ENCODE results near the gene ZNHIT1. TPM values are rescaled to one million over a fixed set of nuclear protein-coding genes. Genes with fewer than 3 reads are reported as not detected.

Gene ZNHIT1
- total RNA-seq, 4 donors from 2014 or later, result 76.2 to 97.8 (median 88.6) TPM

- Histone ChIP-seq H3K36me3 (peaks cover 0 to 61% of the 10 kb centered on the region in 2 donors), H3K4me1 (peaks cover 0 to 34% (median 12%) of the 10 kb centered on the region in 3 donors), H3K4me3 (no peak overlapping the region), H3K9me3 (no peaks in the 10 kb centered on the region), H3K27me3 (no peaks in the 10 kb centered on the region), H3K27ac (no peak overlapping the region)
- WGBS, 2 donors (ENCODE audit: low coverage in 1 of 2), result 83 to 94% methylated on average over 2 to 3 of the region's 27 CpGs
- ATAC-seq, result no peak
- TF ChIP-seq EP300 (IDR thresholded peaks at IDR 0.05), result no peak
- no peak for TF ChIP-seq POLR2AphosphoS5 (IDR thresholded peaks at IDR 0.05)
- TF ChIP-seq CTCF (IDR thresholded peaks at IDR 0.05), result no peak
- TF ChIP-seq POLR2A (IDR thresholded peaks at IDR 0.05), result no peak
Measured at GRCh38 chr7:101222275-101222830, 4.4 kb downstream of the ZNHIT1 start.

GRCh38 chr7:101223528-101223927 is 5.6 kb downstream of the ZNHIT1 start:
- Histone ChIP-seq H3K4me1 (peaks cover 0 to 30% (median 12%) of the 10 kb centered on the region in 3 donors), H3K9me3 (no peaks in the 10 kb centered on the region), H3K4me3 (no peak overlapping the region), H3K27ac (no peak overlapping the region), H3K27me3 (no peaks in the 10 kb centered on the region), H3K36me3 (peaks cover 0 to 73% of the 10 kb centered on the region in 2 donors)
- peak; percentile 8 for ATAC-seq
- WGBS, 2 donors (ENCODE audit: low coverage in 1 of 2), result 82 to 92% methylated on average over 4 of the region's 15 CpGs
- no peak for TF ChIP-seq POLR2A (IDR thresholded peaks at IDR 0.05)
- TF ChIP-seq POLR2AphosphoS5 (IDR thresholded peaks at IDR 0.05), result no peak
- TF ChIP-seq EP300 (IDR thresholded peaks at IDR 0.05), result no peak
- no peak for TF ChIP-seq CTCF (IDR thresholded peaks at IDR 0.05)

DNA sequence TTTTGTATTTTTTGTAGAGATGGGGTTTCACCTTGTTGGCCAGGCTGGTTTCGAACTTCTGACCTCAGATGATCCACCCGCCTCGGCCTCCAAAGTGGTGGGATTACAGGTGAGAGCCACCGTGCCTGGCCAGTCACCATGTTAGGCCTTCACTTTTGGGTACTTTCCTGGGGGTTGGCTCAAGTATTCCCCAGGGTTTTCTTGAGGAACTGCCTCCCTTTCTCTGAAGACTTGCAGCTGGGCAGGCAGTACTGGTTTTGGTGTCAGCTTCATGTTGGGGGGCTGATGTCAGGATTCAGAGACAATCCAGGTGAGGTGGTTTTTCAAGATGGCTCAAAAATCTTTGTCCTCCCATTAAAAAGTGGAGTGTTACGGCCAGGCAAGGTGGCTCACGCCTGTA is 7.7 kb downstream of the ZNHIT1 start:
- TF ChIP-seq POLR2A (IDR thresholded peaks at IDR 0.05) (no peak), EP300 (IDR thresholded peaks at IDR 0.05) (no peak), POLR2AphosphoS5 (IDR thresholded peaks at IDR 0.05) (no peak), CTCF (IDR thresholded peaks at IDR 0.05) (no peak)
- no peak for ATAC-seq
- Histone ChIP-seq H3K36me3 (peaks cover 0 to 90% of the 10 kb centered on the region in 2 donors), H3K9me3 (no peaks in the 10 kb centered on the region), H3K4me1 (peaks cover 0 to 9% (median 0%) of the 10 kb centered on the region in 3 donors), H3K27ac (no peak overlapping the region), H3K27me3 (no peaks in the 10 kb centered on the region), H3K4me3 (no peak overlapping the region)
- 100% methylated on average over 3 of the region's 6 CpGs; no CpG with 5 or more reads in 1 of the 2 donors for WGBS, 2 donors (ENCODE audit: low coverage in 1 of 2)

DNA sequence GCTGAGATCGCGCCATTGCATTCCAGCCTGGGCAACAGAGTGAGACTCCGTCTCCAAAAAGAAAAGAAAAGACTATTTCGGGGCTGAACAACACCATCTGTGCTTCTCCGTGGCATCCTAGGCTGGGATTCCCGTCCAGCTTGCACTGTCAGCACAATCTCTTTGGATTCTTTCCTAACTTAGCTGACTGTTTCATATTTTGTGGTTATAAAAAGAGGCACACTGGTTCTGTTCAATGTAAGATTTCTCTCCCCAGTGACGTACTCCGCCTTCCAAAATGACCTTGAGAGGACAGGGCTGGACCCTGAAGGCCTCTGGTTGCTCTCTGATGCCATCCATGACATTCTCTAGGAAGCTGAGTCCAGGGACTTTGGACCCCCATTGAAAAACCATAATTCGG is 8.8 kb downstream of the ZNHIT1 start:
- peaks cover 1% of the 10 kb centered on the region for H3K27me3 ChIP-seq
- TF ChIP-seq CTCF (IDR thresholded peaks at IDR 0.05) (no peak), POLR2AphosphoS5 (IDR thresholded peaks at IDR 0.05) (no peak), POLR2A (IDR thresholded peaks at IDR 0.05) (no peak), EP300 (IDR thresholded peaks at IDR 0.05) (no peak)
- no peak for ATAC-seq
- peaks cover 0 to 86% of the 10 kb centered on the region in 2 donors for H3K36me3 ChIP-seq
- no peaks in the 10 kb centered on the region for H3K9me3 ChIP-seq
- peaks cover 0 to 10% (median 0%) of the 10 kb centered on the region in 3 donors for H3K4me1 ChIP-seq
- WGBS, 2 donors (ENCODE audit: low coverage in 1 of 2), result 83 to 91% methylated on average over 6 to 8 of the region's 9 CpGs
- H3K27ac ChIP-seq, result no peak overlapping the region
- H3K4me3 ChIP-seq, result no peak overlapping the region

- H3K36me3 ChIP-seq, result peaks cover 0 to 51% of the 10 kb centered on the region in 2 donors
- H3K4me1 ChIP-seq, result peaks cover 0 to 24% (median 6%) of the 10 kb centered on the region in 3 donors
- no peak overlapping the region for H3K4me3 ChIP-seq
- WGBS, 2 donors (ENCODE audit: low coverage in 1 of 2), result 86% methylated on average over 1 of the region's 7 CpGs; no CpG with 5 or more reads in 1 of the 2 donors
- H3K27me3 ChIP-seq, result peaks cover 12% of the 10 kb centered on the region
- no peak for ATAC-seq
- peak overlapping the region in 1 of 4 donors; percentile 0 for H3K27ac ChIP-seq
- no peaks in the 10 kb centered on the region for H3K9me3 ChIP-seq
- TF ChIP-seq POLR2AphosphoS5 (IDR thresholded peaks at IDR 0.05), result no peak
- TF ChIP-seq CTCF (IDR thresholded peaks at IDR 0.05), result no peak
- TF ChIP-seq EP300 (IDR thresholded peaks at IDR 0.05), result no peak
- TF ChIP-seq POLR2A (IDR thresholded peaks at IDR 0.05), result no peak
Measured at GRCh38 chr7:101231644-101232043, 13.7 kb downstream of the ZNHIT1 start.

All from gastroesophageal sphincter (tissue), 4 donors.